Heart right ventricle (tissue), 16 donors: Measurements from ENCODE around the gene DYNC2I2. TPM values are rescaled to one million over a fixed set of nuclear protein-coding genes. Genes with fewer than 3 reads are reported as not detected.

ENCODE experiments used
- ATAC-seq, 8 donors: fragments of 200-7000 bp; cut with Tn5 transposase; one replicate each; pipeline ENCODE4 v1.9.1; 2020; ENCODE audit warnings: mild to moderate bottlenecking in 8 of 8, moderate library complexity in 8 of 8, moderate number of reproducible peaks in 1 of 8
- DNase-seq, 2 donors: peaks; one replicate each; pipeline ENCODE4 v3.0.0-alpha.2; 2020
- H3K27ac ChIP-seq, 10 donors: fragments of 200-600 bp; sonication (generic) in 2 of 10; one replicate each; pipeline versions ENCODE4 v1.5.0 to v1.8.0; 2020 to 2022; ENCODE audit warnings: mild to moderate bottlenecking in 3 of 10
- H3K27me3 ChIP-seq, 7 donors: fragments of 200-600 bp; one replicate each; pipeline ENCODE4 v1.8.0; 2021 to 2022; ENCODE audit warnings: mild to moderate bottlenecking in 2 of 7
- H3K36me3 ChIP-seq, 9 donors: fragments of 200-600 bp; sonication (generic) in 1 of 9; one replicate each; pipeline versions ENCODE4 v1.5.0 to v1.8.0; 2020 to 2022; ENCODE audit warnings: mild to moderate bottlenecking in 2 of 9
- H3K4me1 ChIP-seq, 9 donors: fragments of 200-600 bp; sonication (generic) in 1 of 9; one replicate each; pipeline versions ENCODE4 v1.5.0 to v1.8.0; 2020 to 2022; ENCODE audit warnings: mild to moderate bottlenecking in 4 of 9
- H3K4me3 ChIP-seq, 10 donors: fragments of 200-600 bp; sonication (generic) in 2 of 10; one replicate each; pipeline versions ENCODE4 v1.5.0 to v1.8.0; 2020 to 2022; ENCODE audit warnings: mild to moderate bottlenecking in 7 of 10, moderate library complexity in 2 of 10
- H3K9me3 ChIP-seq, 11 donors: fragments of 200-600 bp in 10 of 11; sonication (generic) in 2 of 11; one replicate each; pipeline versions ENCODE4 v1.5.0 to v1.8.0; 2013 to 2022; ENCODE audit warnings: mild to moderate bottlenecking in 2 of 11, control low read depth in 1 of 11, moderate library complexity in 1 of 11
- WGBS, 2 donors: extraction: QIAGEN DNeasy Blood & Tissue Kit; methylation state at CpG; one replicate each; pipeline ENCODE4 v1.1.7; 2013; ENCODE audit warnings: inconsistent platforms in 1 of 2; 5-methylcytosine and 5-hydroxymethylcytosine counted together
- intact Hi-C, 10 donors: fragments of 100-400 bp; cut with DNase I; formaldehyde crosslinking; loops; one replicate each; pipeline versions ENCODE4 v1.11.1 to v1.14.2; 2022
- polyA plus RNA-seq, 2 donors: library from polyadenylated mRNA; stranded (reverse); fragments of 200-250 nt; gene quantifications; one replicate each; pipeline ENCODE4 v1.2.3, GENCODE V29; 2013
- total RNA-seq, 10 donors: library from RNA; stranded (reverse); fragmentation: NEBNext Ultra II Directional in 3 of 10; extraction: Animal tissue kit (Norgen Biotek cat#: 25700) in 3 of 10; gene quantifications; one replicate each; pipeline versions ENCODE4 v1.2.1 to v1.2.4, GENCODE V29; 2021 to 2023
- TF ChIP-seq, protein P1 (sequence below), 9 donors: fragments of 200-600 bp; sonication (generic) in 2 of 9; IDR thresholded peaks; one replicate each; pipeline versions ENCODE4 v1.5.0 to v1.8.0; 2021 to 2022; ENCODE audit warnings: antibody characterized with exemption in 9 of 9, mild to moderate bottlenecking in 5 of 9, moderate library complexity in 1 of 9
- donor health status: Arrhythmogenic right ventricular cardiomyopathy.
- donor health status: ischemic (EF 13 %, LVEDD 7.1; RV severe dilation, severe dysfunction).
- donor health status: healthy with polysubstance abuse.
- donor health status: DM: no; HTN: yes; CAD: no.
- donor health status: DM: no; HTN: no; CAD: no.
- donor health status: ischemic (EF 25% LVEDD 6.9; RV normal size, moderate dysfunction).
- donor health status: ischemic (EF 25% LVEDD 5.7; RV mildly dilated, moderate dysfunction).
- donor health status: healthy.
- donor health status: DM: yes; HTN: yes; CAD: no.
- donor health status: Ischemic cardiomyopathy.
- donor health status: ischemic (EF 35%, LVEDD 5.7; RV mildly dilated, moderate dysfunction).
- donor health status: nonischemic (EF 11% LVEDD 7.7; RV severe dilation, severe dysfunction).
- donor health status: DM: yes; HTN: yes; CAD: no.
- donor health status: PGD.
- donor health status: ischemic (EF 29% LVEDD 5.4; RV normal size, mild dysfunction).
- donor health status: nonischemic (EF 23%, LVEDD 6.1; RV moderate dilation, normal function).

The DYNC2I2 gene
- total and polyA plus RNA-seq, 12 donors, result 22.1 to 83.2 (median 31.3) TPM

DNA sequence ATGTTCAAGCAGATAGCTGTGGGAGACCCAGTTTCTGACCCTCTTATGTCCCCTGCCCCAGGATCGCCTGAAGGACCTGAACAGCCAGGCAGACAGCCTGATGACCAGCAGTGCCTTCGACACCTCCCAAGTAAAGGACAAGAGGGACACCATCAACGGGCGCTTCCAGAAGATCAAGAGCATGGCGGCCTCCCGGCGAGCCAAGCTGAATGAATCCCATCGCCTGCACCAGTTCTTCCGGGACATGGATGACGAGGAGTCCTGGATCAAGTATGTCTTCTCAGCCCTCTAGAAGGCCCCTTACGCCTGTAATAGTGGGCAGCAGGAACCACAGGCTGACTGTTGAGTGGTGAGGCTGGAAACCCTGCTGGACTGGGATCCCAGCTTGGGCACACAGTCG lies 41.1 kb downstream of the DYNC2I2 start:
- DNase-seq (no peak), ATAC-seq (no peak)
- Histone ChIP-seq H3K36me3 (peaks cover 26 to 100% (median 96%) of the 10 kb centered on the region in 9 donors), H3K4me1 (no peaks in the 10 kb centered on the region), H3K9me3 (no peaks in the 10 kb centered on the region), H3K27me3 (no peaks in the 10 kb centered on the region), H3K4me3 (no peak overlapping the region), H3K27ac (no peak overlapping the region)
- TF ChIP-seq, protein P1, sequence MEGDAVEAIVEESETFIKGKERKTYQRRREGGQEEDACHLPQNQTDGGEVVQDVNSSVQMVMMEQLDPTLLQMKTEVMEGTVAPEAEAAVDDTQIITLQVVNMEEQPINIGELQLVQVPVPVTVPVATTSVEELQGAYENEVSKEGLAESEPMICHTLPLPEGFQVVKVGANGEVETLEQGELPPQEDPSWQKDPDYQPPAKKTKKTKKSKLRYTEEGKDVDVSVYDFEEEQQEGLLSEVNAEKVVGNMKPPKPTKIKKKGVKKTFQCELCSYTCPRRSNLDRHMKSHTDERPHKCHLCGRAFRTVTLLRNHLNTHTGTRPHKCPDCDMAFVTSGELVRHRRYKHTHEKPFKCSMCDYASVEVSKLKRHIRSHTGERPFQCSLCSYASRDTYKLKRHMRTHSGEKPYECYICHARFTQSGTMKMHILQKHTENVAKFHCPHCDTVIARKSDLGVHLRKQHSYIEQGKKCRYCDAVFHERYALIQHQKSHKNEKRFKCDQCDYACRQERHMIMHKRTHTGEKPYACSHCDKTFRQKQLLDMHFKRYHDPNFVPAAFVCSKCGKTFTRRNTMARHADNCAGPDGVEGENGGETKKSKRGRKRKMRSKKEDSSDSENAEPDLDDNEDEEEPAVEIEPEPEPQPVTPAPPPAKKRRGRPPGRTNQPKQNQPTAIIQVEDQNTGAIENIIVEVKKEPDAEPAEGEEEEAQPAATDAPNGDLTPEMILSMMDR (IDR thresholded peaks at IDR 0.05), result no peak
- 91 to 92% methylated on average over 12 of the region's 12 CpGs for WGBS, 2 donors
- intact Hi-C loops, result loop anchor here in 2 of 10 donors (2.0 to 5.0 kb wide), 2 partner anchors 15 to 33 kb away; no protein-coding TSS in a partner anchor

DNA sequence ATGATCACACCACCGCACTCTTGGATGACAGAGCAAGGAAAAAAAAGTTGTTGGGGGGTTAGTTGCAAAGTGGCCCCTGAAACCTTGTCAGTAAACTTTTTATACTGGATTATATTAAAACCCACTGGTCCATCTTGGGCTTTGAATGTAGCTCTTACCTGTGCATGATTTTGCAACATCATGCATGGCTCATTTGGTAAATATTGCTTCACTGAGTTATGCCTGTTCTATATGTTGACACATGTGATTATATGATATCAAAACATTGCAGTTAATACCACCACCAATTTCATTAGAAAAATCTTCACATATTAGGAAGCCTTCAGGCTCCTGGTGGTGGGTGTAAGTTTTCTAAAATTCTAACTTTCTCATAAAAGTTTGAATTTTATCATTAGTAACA lies 41.9 kb downstream of the DYNC2I2 start:
- H3K36me3 ChIP-seq, result peaks cover 26 to 100% (median 94%) of the 10 kb centered on the region in 9 donors
- no peak overlapping the region for H3K4me3 ChIP-seq
- 97 to 100% methylated on average over 1 of the region's 1 CpG for WGBS, 2 donors
- H3K4me1 ChIP-seq, result no peaks in the 10 kb centered on the region
- ATAC-seq (no peak), DNase-seq (no peak)
- intact Hi-C loops, result loop anchor here in 2 of 10 donors (2.0 to 5.0 kb wide), 2 partner anchors 14 to 32 kb away; no protein-coding TSS in a partner anchor
- no peaks in the 10 kb centered on the region for H3K27me3 ChIP-seq
- no peaks in the 10 kb centered on the region for H3K9me3 ChIP-seq
- no peak overlapping the region for H3K27ac ChIP-seq
- TF ChIP-seq, protein P1 (IDR thresholded peaks at IDR 0.05), result no peak

DNA sequence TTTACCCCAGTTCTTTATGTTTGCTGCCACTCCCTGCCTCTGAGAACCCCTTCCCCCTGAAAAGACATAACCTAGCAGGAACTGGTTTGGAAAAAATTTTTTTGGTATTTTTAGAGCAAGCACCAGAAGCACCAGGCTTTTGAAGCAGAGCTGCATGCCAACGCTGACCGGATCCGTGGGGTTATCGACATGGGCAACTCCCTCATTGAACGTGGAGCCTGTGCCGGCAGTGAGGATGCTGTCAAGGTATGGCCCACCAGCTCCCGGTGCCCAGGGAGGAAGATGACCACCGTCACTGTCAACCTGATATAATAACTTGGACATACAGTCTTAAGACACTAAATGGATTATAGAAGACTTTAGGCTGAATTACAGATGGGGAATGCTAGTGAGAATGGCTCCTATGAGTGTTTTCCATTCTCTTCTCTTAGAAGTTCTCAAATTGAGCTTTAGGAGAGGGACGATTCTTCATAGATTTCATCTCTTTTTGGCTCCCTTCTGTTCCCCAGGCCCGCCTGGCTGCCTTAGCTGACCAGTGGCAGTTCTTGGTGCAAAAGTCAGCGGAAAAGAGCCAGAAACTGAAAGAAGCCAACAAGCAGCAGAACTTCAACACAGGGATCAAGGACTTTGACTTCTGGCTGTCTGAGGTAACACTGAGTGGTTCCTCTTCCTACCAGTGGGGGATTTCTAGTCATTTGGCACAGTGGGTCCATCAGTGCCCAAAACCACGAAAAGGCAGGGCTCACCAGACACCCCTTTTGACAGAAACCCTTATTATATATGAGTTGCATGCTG lies 44.9 kb downstream of the DYNC2I2 start:
- Histone ChIP-seq H3K9me3 (no peaks in the 10 kb centered on the region), H3K27ac (no peak overlapping the region), H3K4me1 (peaks cover 0 to 16% (median 5%) of the 10 kb centered on the region in 9 donors), H3K27me3 (no peaks in the 10 kb centered on the region), H3K36me3 (peaks cover 26 to 100% (median 96%) of the 10 kb centered on the region in 9 donors), H3K4me3 (no peak overlapping the region)
- TF ChIP-seq, protein P1 (IDR thresholded peaks at IDR 0.05), result no peak
- DNase-seq, result no peak
- intact Hi-C loops, result no loop called here
- WGBS, 2 donors, result 92 to 97% methylated on average over 12 of the region's 12 CpGs
- no peak for ATAC-seq

DNA sequence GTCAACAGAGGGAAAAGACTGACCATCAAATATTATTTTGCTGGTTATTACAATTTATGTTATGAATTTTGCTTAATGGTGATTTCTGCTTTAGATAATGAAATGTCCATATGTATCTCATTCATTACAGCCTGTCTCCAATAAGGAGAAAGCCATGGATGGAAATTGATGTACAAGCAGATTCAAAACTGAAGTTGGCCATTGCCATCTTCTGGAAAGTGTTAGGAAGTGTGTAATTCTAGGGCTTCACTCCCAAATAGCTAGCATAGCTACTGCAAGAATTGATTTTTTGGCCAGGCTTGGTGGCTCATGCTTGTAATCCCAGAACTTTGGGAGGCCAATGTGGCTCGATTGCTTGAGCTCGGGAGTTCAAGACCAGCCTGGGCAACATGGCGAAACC lies 45.8 kb downstream of the DYNC2I2 start:
- H3K36me3 ChIP-seq, result peaks cover 27 to 100% (median 94%) of the 10 kb centered on the region in 9 donors
- H3K4me3 ChIP-seq, result no peak overlapping the region
- WGBS, 2 donors, result 91 to 98% methylated on average over 3 of the region's 3 CpGs
- intact Hi-C loops, result no loop called here
- H3K4me1 ChIP-seq, result peaks cover 0 to 16% (median 5%) of the 10 kb centered on the region in 9 donors
- TF ChIP-seq, protein P1 (IDR thresholded peaks at IDR 0.05), result no peak
- H3K27me3 ChIP-seq, result no peaks in the 10 kb centered on the region
- ATAC-seq (no peak), DNase-seq (no peak)
- H3K9me3 ChIP-seq, result no peaks in the 10 kb centered on the region
- no peak overlapping the region for H3K27ac ChIP-seq
